EH (cell line): ENCODE data around the gene PRAMEF15.
"Not testable (repeated sequence)": the region's sequence is repeated elsewhere in the genome, so short reads cannot be mapped to it uniquely, and the experiment has no call there.

ENCODE experiments used
- DNase-seq: peaks from one replicate; pipeline ENCODE4 v3.0.0-alpha.2; 2015; ENCODE audit warnings: low read depth

The PRAMEF15 gene

GRCh38 chr1:13315281-13315680 lies at the start of gene PRAMEF15:
PRAMEF15 (plus strand) TSS chr1:13315581; CDS start chr1:13318408, 2,827 bp downstream.
- DNase-seq, result not testable (repeated sequence)

GRCh38 chr1:13277016-13277415 lies 38.4 kb upstream of the PRAMEF15 start:
- not testable (repeated sequence) for DNase-seq

- not testable (repeated sequence) for DNase-seq
These were observed 35.8 kb upstream of the PRAMEF15 start for GRCh38 chr1:13279617-13280016.

GRCh38 chr1:13285037-13285436 lies 30.3 kb upstream of the PRAMEF15 start, which contains the start of gene PRAMEF8:
PRAMEF8 (minus strand) TSS chr1:13285137; CDS start chr1:13284091, 1,046 bp downstream.
- not testable (repeated sequence) for DNase-seq

- not testable (repeated sequence) for DNase-seq
These were observed 26.4 kb upstream of the PRAMEF15 start for GRCh38 chr1:13289030-13289429.

- DNase-seq, result not testable (repeated sequence)
These were observed 18.0 kb upstream of the PRAMEF15 start for GRCh38 chr1:13297216-13297931.

GRCh38 chr1:13298699-13299098 lies 16.7 kb upstream of the PRAMEF15 start:
- DNase-seq, result not testable (repeated sequence)

GRCh38 chr1:13302197-13302596 lies 13.2 kb upstream of the PRAMEF15 start:
- not testable (repeated sequence) for DNase-seq

GRCh38 chr1:13303239-13303638 lies 12.1 kb upstream of the PRAMEF15 start, which contains the start of gene PRAMEF33:
PRAMEF33 (plus strand) TSS chr1:13303539; CDS start chr1:13305955, 2,416 bp downstream.
- DNase-seq, result not testable (repeated sequence)

- DNase-seq, result not testable (repeated sequence)
These were observed 27.1 kb downstream of the PRAMEF15 start for GRCh38 chr1:13342496-13342895.

GRCh38 chr1:13347034-13347433 lies 31.7 kb downstream of the PRAMEF15 start, which contains the start of gene PRAMEF14:
PRAMEF14 (minus strand) TSS chr1:13347134; CDS start chr1:13345314, 1,820 bp downstream.
- DNase-seq, result not testable (repeated sequence)

GRCh38 chr1:13353476-13353875 lies 38.1 kb downstream of the PRAMEF15 start:
- DNase-seq, result not testable (repeated sequence)

GRCh38 chr1:13354475-13354874 lies 39.1 kb downstream of the PRAMEF15 start:
- DNase-seq, result not testable (repeated sequence)

GRCh38 chr1:13356774-13357173 lies 41.4 kb downstream of the PRAMEF15 start:
- DNase-seq, result peak; percentile 26

- not testable (repeated sequence) for DNase-seq
These were observed 47.0 kb downstream of the PRAMEF15 start for GRCh38 chr1:13362364-13362763.

GRCh38 chr1:13364928-13365327 lies 49.5 kb downstream of the PRAMEF15 start:
- not testable (repeated sequence) for DNase-seq

- DNase-seq, result not testable (repeated sequence)
These were observed 51.2 kb downstream of the PRAMEF15 start for GRCh38 chr1:13366536-13366935.

- not testable (repeated sequence) for DNase-seq
These were observed 53.2 kb downstream of the PRAMEF15 start for GRCh38 chr1:13368544-13368943.
